Activated T-helper 1 cell treated with Interleukin-2 at 50 U/mL for 16 hours (primary cell): ENCODE data around the gene WHAMM.
"Not testable (repeated sequence)": the region's sequence is repeated elsewhere in the genome, so short reads cannot be mapped to it uniquely, and the experiment has no call there.

Experiments
- DNase-seq: peaks from one replicate; pipeline ENCODE4 v3.0.0-alpha.2; 2020; ENCODE audit warnings: low read depth

The WHAMM gene

GRCh38 chr15:82865981-82866380 is 56.6 kb downstream of the WHAMM start:
- DNase-seq = not testable (repeated sequence)

- DNase-seq = no peak
These were observed 61.4 kb downstream of the WHAMM start for GRCh38 chr15:82870727-82871320.

GRCh38 chr15:82871358-82871757 is 61.9 kb downstream of the WHAMM start:
- DNase-seq = no peak

- no peak for DNase-seq
These were observed 62.5 kb downstream of the WHAMM start for GRCh38 chr15:82871832-82872484.

- no peak for DNase-seq
These were observed 63.7 kb downstream of the WHAMM start for GRCh38 chr15:82873000-82873680.

- DNase-seq = no peak
These were observed 64.8 kb downstream of the WHAMM start for GRCh38 chr15:82874267-82874666.

- no peak for DNase-seq
These were observed 65.5 kb downstream of the WHAMM start for GRCh38 chr15:82874961-82875360.

GRCh38 chr15:82875411-82876003 is 66.1 kb downstream of the WHAMM start:
- DNase-seq = no peak

- no peak for DNase-seq
These were observed 68.4 kb downstream of the WHAMM start for GRCh38 chr15:82877825-82878224.

GRCh38 chr15:82878325-82878724 is 68.9 kb downstream of the WHAMM start:
- DNase-seq = no peak

- no peak for DNase-seq
These were observed 71.3 kb downstream of the WHAMM start for GRCh38 chr15:82880704-82881103.

- no peak for DNase-seq
These were observed 72.3 kb downstream of the WHAMM start for GRCh38 chr15:82881747-82882146.

- no peak for DNase-seq
These were observed 73.0 kb downstream of the WHAMM start for GRCh38 chr15:82882273-82882928.
